K562 (cell line): Measurements from ENCODE around the gene TENM4. TPM values are rescaled to one million over a fixed set of nuclear protein-coding genes. Genes with fewer than 3 reads are reported as not detected.

Experiments
- ATAC-seq: fragments of 200-7000 bp; cut with Tn5 transposase; 3 replicates; pipeline ENCODE4 v1.9.1; 2020; ENCODE audit warnings: moderate library complexity
- BruUV-seq: library from RNA; stranded (reverse); fragments of 400-500 nt; replicated peaks from 2 replicates; lab custom pipeline; 2021; lab: Mats Ljungman, UMichigan
- CTCF ChIA-PET: fragments of 300-600 bp; formaldehyde crosslinking; extraction: SDS; loops from one replicate; lab custom pipeline; 2021; ENCODE audit warnings: low intra/inter-chr PET ratio; lab: Yijun Ruan, JAX
- POLR2A ChIA-PET: fragments of 300-600, 350-650 bp; sonication (Branson Sonifier 250); formaldehyde crosslinking; extraction: SDS; loops from one replicate; lab custom pipeline; 2021; ENCODE audit warnings: antibody characterized with exemption, inconsistent platforms; lab: Yijun Ruan, JAX
- DNase-seq, 4 experiments: peaks; one replicate each; pipeline versions ENCODE4 v3.0.0 to v3.0.0-alpha.2; 2011 to 2018; ENCODE audit warnings: low spot score in 3 of 4, mixed read lengths in 3 of 4; ENCODE audit errors: extremely low read depth in 1 of 4
- FAIRE-seq: peaks from 2 replicates; lab custom pipeline; 2011; peaks lifted over from hg19 to GRCh38; lab: Jason Lieb, UNC
- H2AFZ ChIP-seq: 2 replicates; pipeline ENCODE4 v1.6.0; 2011; ENCODE audit warnings: low read depth, low read length, control low read depth, inconsistent platforms
- H3K27ac ChIP-seq: fragments of 200-600 bp; 3 replicates; pipeline ENCODE4 v1.8.0; 2011; ENCODE audit warnings: low read depth, mild to moderate bottlenecking, control low read depth, inconsistent platforms, low read length, moderate library complexity, mixed read lengths; ENCODE audit errors: extremely low read depth
- H3K27me3 ChIP-seq, 2 experiments: fragments of 300-600 bp in 1 of 2; 2 replicates in 1 of 2; 3 replicates in 1 of 2; pipeline versions ENCODE4 v1.6.0 to v1.8.0; 2011; ENCODE audit warnings: inconsistent platforms in 2 of 2, low read length in 2 of 2, mild to moderate bottlenecking in 1 of 2, mixed read lengths in 1 of 2, moderate library complexity in 1 of 2; ENCODE audit not compliant: control insufficient read depth in 2 of 2, insufficient read depth in 2 of 2
- H3K36me3 ChIP-seq: fragments of 300-600 bp; 3 replicates; pipeline ENCODE4 v1.8.0; 2011; ENCODE audit warnings: mild to moderate bottlenecking, low read length, inconsistent platforms; ENCODE audit not compliant: control insufficient read depth, insufficient read depth
- H3K4me1 ChIP-seq, 2 experiments: fragments of 200-600 bp in 1 of 2; replicated peaks in 1 of 2; 2 replicates in 1 of 2; 3 replicates in 1 of 2; pipeline versions ENCODE4 v1.5.1 to v1.8.0; 2011; ENCODE audit warnings: inconsistent platforms in 2 of 2, low read length in 2 of 2, mild to moderate bottlenecking in 1 of 2, mixed read lengths in 1 of 2, moderate library complexity in 1 of 2; ENCODE audit not compliant: control insufficient read depth in 2 of 2, insufficient read depth in 2 of 2
- H3K4me2 ChIP-seq: 2 replicates; pipeline ENCODE4 v1.6.1; 2011; ENCODE audit warnings: low read length, control low read depth, inconsistent platforms, mixed read lengths; ENCODE audit not compliant: insufficient read depth
- H3K4me3 ChIP-seq: fragments of 200-600 bp; sonication (generic), shearing (Covaris generic); 2 replicates; pipeline ENCODE4 v1.5.1; 2016; ENCODE audit warnings: control low read depth, inconsistent platforms
- H3K79me2 ChIP-seq: fragments of 200-600 bp; 3 replicates; pipeline ENCODE4 v1.8.0; 2011; ENCODE audit warnings: low read length, inconsistent platforms; ENCODE audit not compliant: control insufficient read depth, insufficient read depth
- H3K9ac ChIP-seq, 2 experiments: 2 replicates each; pipeline versions ENCODE4 v1.6.0 to v1.6.1; 2011; ENCODE audit warnings: low read depth in 2 of 2, low read length in 2 of 2, control low read depth in 1 of 2, inconsistent platforms in 1 of 2, mild to moderate bottlenecking in 1 of 2, mixed read lengths in 1 of 2; ENCODE audit not compliant: insufficient read depth in 1 of 2
- H3K9me1 ChIP-seq: one replicate; pipeline ENCODE4 v1.6.0; 2011; ENCODE audit warnings: inconsistent platforms, mild to moderate bottlenecking, low read length, moderate library complexity; ENCODE audit not compliant: control insufficient read depth, insufficient read depth
- H3K9me3 ChIP-seq: replicated peaks from 2 replicates; pipeline ENCODE4 v1.5.1; 2011; ENCODE audit warnings: low read depth, low read length, inconsistent platforms; ENCODE audit not compliant: control insufficient read depth, insufficient read depth
- H4K20me1 ChIP-seq: replicated peaks from 2 replicates; pipeline ENCODE4 v1.6.1; 2011; ENCODE audit warnings: low read length, inconsistent platforms, mixed read lengths; ENCODE audit not compliant: control insufficient read depth, insufficient read depth
- CTCF ChIP-seq, 3 experiments: IDR thresholded peaks in 2 of 3; conservative IDR thresholded peaks in 1 of 3; 2 replicates each; pipeline ENCODE4 v1.5.1; 2011 to 2012; ENCODE audit warnings: low read length in 3 of 3, mild to moderate bottlenecking in 3 of 3, control low read depth in 2 of 3, improper control_type of control experiment in 1 of 3, inconsistent platforms in 1 of 3, low read depth in 1 of 3, mixed read lengths in 1 of 3, moderate library complexity in 1 of 3; ENCODE audit not compliant: insufficient read depth in 2 of 3
- FOXJ2 ChIP-seq: fragments of 200-800 bp; sonication (Bioruptor generic); IDR thresholded peaks from 2 replicates; pipeline ENCODE4 v1.6.1; 2016; ENCODE audit warnings: missing genetic modification characterization, missing compliant biosample characterization
- HNRNPL ChIP-seq: fragments of 200-400 bp; formaldehyde crosslinking; IDR thresholded peaks from 2 replicates; pipeline ENCODE4 v1.6.1; 2017; ENCODE audit warnings: low read depth, mild to moderate bottlenecking, low read length
- MEF2D ChIP-seq: conservative IDR thresholded peaks from 2 replicates; pipeline ENCODE4 v1.6.1; 2016; ENCODE audit warnings: low read depth, missing genetic modification characterization, missing compliant biosample characterization
- NFIC ChIP-seq: fragments of 450-650 bp; IDR thresholded peaks from 2 replicates; pipeline ENCODE4 v1.6.1; 2017; ENCODE audit warnings: mild to moderate bottlenecking, inconsistent platforms
- NFIX ChIP-seq: fragments of 250-450 bp; sonication (Bioruptor Pico); IDR thresholded peaks from 2 replicates; pipeline ENCODE4 v1.4.0; 2020; ENCODE audit warnings: low read depth, mild to moderate bottlenecking, moderate library complexity
- PCBP1 ChIP-seq: fragments of 200-400 bp; formaldehyde crosslinking; IDR thresholded peaks from 2 replicates; pipeline ENCODE4 v1.6.1; 2018; ENCODE audit warnings: mild to moderate bottlenecking, low read depth, low read length; ENCODE audit not compliant: poor library complexity, severe bottlenecking
- ZNF717 ChIP-seq: fragments of 250-450 bp; sonication (Bioruptor Pico); IDR thresholded peaks from 2 replicates; pipeline ENCODE4 v1.5.0; 2021
- ZNF740 ChIP-seq, 3 experiments: fragments of 200-800 bp in 1 of 3; sonication (Bioruptor generic) in 1 of 3; sonication (generic) in 1 of 3; formaldehyde crosslinking in 1 of 3; IDR thresholded peaks; 2 replicates each; pipeline versions ENCODE4 v1.6.1 to v1.8.0; 2016 to 2022; ENCODE audit warnings: mild to moderate bottlenecking in 2 of 3, missing compliant biosample characterization in 2 of 3, missing genetic modification characterization in 2 of 3, missing genetic modification reagents in 1 of 3
- WGBS: fragments of 100-300 bp; shearing (Covaris generic); methylation state at CpG from one replicate; pipeline ENCODE4 v1.1.6; 2016; ENCODE audit warnings: low coverage, mixed read lengths; ENCODE audit not compliant: insufficient coverage; ENCODE audit errors: missing lambda C conversion rate; 5-methylcytosine and 5-hydroxymethylcytosine counted together
- in situ Hi-C: fragments of 300-500 bp; cut with MboI; formaldehyde crosslinking; loops from 4 replicates; pipeline ENCODE4 v1.15.0; 2018; ENCODE audit warnings: inconsistent platforms, mixed read lengths
- intact Hi-C: fragments of 100-400 bp; cut with micrococcal nuclease; formaldehyde crosslinking; loops from 2 replicates; pipeline ENCODE4 v1.14.2; 2022
- polyA plus RNA-seq, 8 experiments: library from polyadenylated mRNA; depleted of rRNA in 4 of 8; stranded (reverse) in 5 of 8; unstranded in 3 of 8; fragments of >200 nt; fragmentation: Nextera tagmentation in 2 of 8; fragmentation: Illumina TruSeq in 1 of 8; extraction: Ambion mirVana in 2 of 8; extraction: Trizol in 1 of 8; gene quantifications; 2 replicates each; pipeline versions ENCODE4 v1.2.1 to v1.2.3, GENCODE V29; 2011 to 2014; ENCODE audit warnings: inconsistent platforms in 1 of 8, missing spikeins in 1 of 8
- total RNA-seq, 7 experiments: library from RNA; depleted of rRNA in 6 of 7; stranded (reverse); fragments of >200 nt in 6 of 7; fragmentation: Illumina TruSeq in 2 of 7; extraction: Trizol in 2 of 7; gene quantifications; 2 replicates each; pipeline versions ENCODE4 v1.2.1 to v1.2.3, GENCODE V29; 2011 to 2021; ENCODE audit warnings: low replicate concordance in 1 of 7

Gene TENM4
- total and polyA plus RNA-seq, 9 of the 15 experiments (the other 6 are each of a cell fraction or from before 2014, with no cell fraction given): 0.16 TPM; not detected in 8

- TF ChIP-seq HNRNPL (no peak), NFIC (no peak), FOXJ2 (tag) (no peak)
Measured at GRCh38 chr11:79467761-79468160, 26.9 kb upstream of the TENM4 start (continued).

GRCh38 chr11:79466411-79466810 lies 25.6 kb upstream of the TENM4 start:
- no TSS peak for BruUV-seq
- DNase-seq (no peak), ATAC-seq (no peak), FAIRE-seq (no peak)
- intact Hi-C loops: no loop called here
- ChIA-PET CTCF (no interaction called here), POLR2A (no interaction called here)
- Histone ChIP-seq H3K27me3 (no peaks in the 10 kb centered on the region), H3K9me1 (no peaks in the 10 kb centered on the region), H3K36me3 (no peaks in the 10 kb centered on the region), H4K20me1 (no peaks in the 10 kb centered on the region), H3K79me2 (no peaks in the 10 kb centered on the region), H3K27ac (no peak overlapping the region), H3K9me3 (no peaks in the 10 kb centered on the region), H3K4me2 (no peak overlapping the region), H2AFZ (no peak overlapping the region), H3K4me1 (no peaks in the 10 kb centered on the region), H3K9ac (no peak overlapping the region), H3K4me3 (no peak overlapping the region)
- 0% methylated on average over 2 of the region's 2 CpGs for WGBS
- TF ChIP-seq MEF2D (tag) (no peak), ZNF740 (CRISPR knock-in tag; IDR thresholded peaks at IDR 0.05) (no peak), ZNF740 (tag; IDR thresholded peaks at IDR 0.05) (no peak), ZNF717 (CRISPR knock-in tag) (no peak), PCBP1 (no peak), NFIX (no peak), CTCF (IDR thresholded peaks at IDR 0.05 in 2 of 3, conservative IDR thresholded peaks at IDR 0.05 in 1 of 3; ENCODE audit: insufficient read depth in 2 of 3, low read depth in 1 of 3, low read length in 3 of 3) (no peak)
- in situ Hi-C loops: no loop called here
